ENCODE data around the gene MACF1.

- TF ChIP-seq BHLHE40 (IDR thresholded peaks at IDR 0.05; ENCODE audit: borderline replicate concordance) (no peak), PKNOX1 (IDR thresholded peaks at IDR 0.05) (no peak)
Observed at GRCh38 chr1:39224295-39224829, 19.9 kb downstream of the MACF1 start.

Measured in HEK293T (cell line).